D721Med (cell line): ENCODE data around the gene JMJD6.
"Not testable (repeated sequence)": the region's sequence is repeated elsewhere in the genome, so short reads cannot be mapped to it uniquely, and the experiment has no call there.

Source experiments
- DNase-seq: peaks from one replicate; pipeline ENCODE4 v3.0.0; 2011; ENCODE audit warnings: low spot score; ENCODE audit not compliant: insufficient read length
- FAIRE-seq: peaks from 2 replicates; lab custom pipeline; 2011; peaks lifted over from hg19 to GRCh38; lab: Jason Lieb, UNC
- CTCF ChIP-seq: IDR thresholded peaks from 2 replicates; pipeline ENCODE4 v1.5.1; 2012; ENCODE audit warnings: mild to moderate bottlenecking, control low read depth; ENCODE audit not compliant: insufficient read depth; ENCODE audit errors: missing control alignments

JMJD6 gene

GRCh38 chr17:76753061-76753961 is 26.9 kb upstream of the JMJD6 start:
- no peak for DNase-seq
- no peak for FAIRE-seq
- TF ChIP-seq CTCF = no peak

GRCh38 chr17:76752006-76752405 is 25.6 kb upstream of the JMJD6 start:
- DNase-seq = no peak
- no peak for FAIRE-seq
- no peak for TF ChIP-seq CTCF

GRCh38 chr17:76751416-76751993 is 25.1 kb upstream of the JMJD6 start:
- no peak for FAIRE-seq
- no peak for TF ChIP-seq CTCF
- no peak for DNase-seq

GRCh38 chr17:76748657-76749056 is 22.3 kb upstream of the JMJD6 start:
- no peak for DNase-seq
- no peak for TF ChIP-seq CTCF
- no peak for FAIRE-seq

GRCh38 chr17:76747716-76748363 is 21.4 kb upstream of the JMJD6 start:
- TF ChIP-seq CTCF = no peak
- FAIRE-seq = no peak
- no peak for DNase-seq

- FAIRE-seq, DNase-seq: not testable (repeated sequence)
These were observed 19.4 kb upstream of the JMJD6 start for GRCh38 chr17:76745785-76746184.

- FAIRE-seq (no peak), DNase-seq (no peak)
- TF ChIP-seq CTCF = no peak
These were observed 18.3 kb upstream of the JMJD6 start for GRCh38 chr17:76744747-76745146.
